ENCODE measurements around the gene CHRNG.
"Not testable (repeated sequence)": the region's sequence is repeated elsewhere in the genome, so short reads cannot be mapped to it uniquely, and the experiment has no call there.

The CHRNG gene

DNA sequence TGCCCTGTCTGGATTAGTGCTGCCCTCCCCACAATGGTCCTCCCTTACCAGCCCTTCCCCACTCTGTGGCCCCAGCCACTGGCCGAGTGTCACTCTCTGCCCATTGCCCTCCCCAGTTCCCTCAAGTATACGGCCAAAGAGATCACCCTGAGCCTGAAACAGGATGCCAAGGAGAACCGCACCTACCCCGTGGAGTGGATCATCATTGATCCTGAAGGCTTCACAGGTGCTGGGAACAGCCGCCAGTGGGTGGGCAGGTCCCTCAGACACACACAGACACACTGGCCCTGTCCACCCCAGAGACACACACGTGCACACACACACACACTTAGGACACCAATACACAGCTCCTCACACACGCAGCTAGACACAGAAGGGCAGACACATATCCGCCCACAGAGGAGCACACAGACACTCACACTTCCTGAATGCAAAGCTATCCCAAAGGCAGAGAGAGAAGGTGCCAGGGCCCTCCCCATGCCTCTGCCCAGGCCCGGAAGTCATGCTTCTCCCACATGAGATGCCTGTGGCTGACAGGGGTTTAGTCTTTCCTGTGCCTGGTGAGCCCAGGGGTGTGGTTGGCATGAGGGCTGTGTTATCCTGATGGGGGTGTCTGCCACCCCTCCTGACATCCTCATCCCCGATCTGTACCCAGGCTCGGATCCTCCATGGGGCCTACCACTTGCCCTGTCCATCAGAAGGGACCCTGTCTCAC, 10.6 kb upstream of the CHRNG start:
- DNase-seq = peak; percentile 28

DNA sequence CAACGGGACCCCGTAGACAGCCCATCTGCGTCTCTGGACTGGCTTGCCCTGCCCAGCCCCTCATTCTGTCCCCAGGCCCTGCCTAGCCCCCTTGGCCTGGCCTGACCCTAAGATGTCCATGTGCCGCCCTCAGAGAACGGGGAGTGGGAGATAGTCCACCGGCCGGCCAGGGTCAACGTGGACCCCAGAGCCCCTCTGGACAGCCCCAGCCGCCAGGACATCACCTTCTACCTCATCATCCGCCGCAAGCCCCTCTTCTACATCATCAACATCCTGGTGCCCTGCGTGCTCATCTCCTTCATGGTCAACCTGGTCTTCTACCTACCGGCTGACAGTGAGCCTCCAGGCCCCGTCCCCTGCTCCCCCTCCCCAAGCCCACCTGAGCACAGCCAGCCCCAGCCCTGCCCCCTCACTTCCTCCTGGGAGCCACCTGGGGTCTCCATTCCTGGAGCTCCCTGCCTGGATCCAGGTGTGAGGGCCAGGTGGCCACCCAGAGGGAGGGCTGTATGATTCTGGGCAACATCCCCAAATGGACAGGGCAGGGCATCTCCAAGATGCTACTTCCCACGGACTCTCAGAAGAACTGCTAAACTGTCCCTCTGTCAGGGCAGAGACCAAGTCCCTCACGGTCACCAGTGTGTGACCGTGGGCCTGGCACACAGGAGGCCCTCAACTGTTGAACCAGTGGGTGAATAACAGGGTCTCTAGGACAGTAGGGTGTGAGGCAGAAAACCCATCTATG, 9.5 kb upstream of the CHRNG start:
- no peak for DNase-seq

DNA sequence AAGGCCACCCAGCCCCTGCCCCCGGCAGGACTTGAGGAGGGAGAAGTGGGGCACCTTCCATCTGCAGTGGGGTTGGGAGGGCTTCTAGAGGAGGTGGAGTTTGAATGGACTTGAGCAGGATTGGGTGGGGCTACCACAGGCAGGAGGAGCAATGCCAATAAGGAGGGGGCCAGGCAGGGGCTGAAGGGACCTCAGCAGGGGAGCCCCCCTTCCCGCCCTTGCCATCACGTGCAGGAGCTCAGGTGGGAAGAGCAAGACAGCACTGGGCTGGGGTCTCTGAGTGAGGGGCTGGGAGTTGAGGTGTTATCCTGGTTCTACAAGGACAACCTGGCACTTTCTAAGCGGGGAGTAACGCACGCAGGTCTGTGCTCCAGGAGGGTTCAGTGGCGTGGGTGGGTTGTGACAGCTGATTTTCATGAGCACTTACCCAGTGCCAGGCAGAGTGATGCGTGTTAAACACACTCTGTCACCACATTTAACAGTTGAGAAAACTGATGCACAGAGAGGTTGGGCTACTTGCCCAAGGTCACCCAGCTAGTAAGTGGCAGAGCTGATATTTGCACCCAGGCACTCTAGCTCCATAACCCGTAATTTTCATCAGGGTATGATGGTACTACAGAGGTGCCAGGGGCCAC, 8.7 kb upstream of the CHRNG start:
- no peak for DNase-seq

DNA sequence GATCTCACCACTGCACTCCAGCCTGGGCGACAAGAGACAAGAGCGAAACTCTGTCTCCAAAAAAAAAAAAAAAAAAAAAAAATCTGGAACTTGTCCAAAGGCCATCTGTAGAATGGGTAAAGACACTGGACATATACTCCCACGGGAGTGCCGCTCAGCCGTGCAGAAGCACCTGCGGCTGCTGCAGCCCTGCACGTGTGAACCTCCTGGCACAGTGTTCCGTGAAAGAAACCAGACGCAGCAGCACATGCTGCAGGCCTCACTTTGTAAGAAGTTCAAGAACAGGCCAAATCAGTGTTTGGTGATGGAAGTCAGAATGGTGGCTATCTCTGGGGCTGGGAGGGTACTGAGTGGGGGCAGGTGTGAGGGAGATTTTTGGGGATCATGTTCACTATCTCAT, 7.1 kb upstream of the CHRNG start:
- DNase-seq = no peak

DNA sequence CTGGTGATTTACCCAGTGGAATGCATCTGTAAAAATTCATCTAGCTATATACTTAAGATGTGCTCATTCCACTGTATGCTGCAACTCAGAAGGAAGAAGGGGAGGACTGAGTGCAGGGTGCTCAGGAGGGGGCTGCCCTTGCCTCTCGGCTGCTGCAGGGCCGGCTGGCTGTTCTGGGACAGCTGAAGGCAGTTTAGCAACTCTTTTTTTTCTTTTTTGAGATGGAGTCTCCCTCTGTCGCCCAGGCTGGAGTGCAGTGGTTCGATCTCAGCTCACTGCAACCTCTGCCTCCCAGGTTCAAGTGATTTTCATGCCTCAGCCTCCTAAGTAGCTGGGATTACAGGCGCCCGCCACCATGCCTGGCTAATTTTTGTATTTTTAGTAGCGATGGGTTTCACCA, 6.7 kb upstream of the CHRNG start:
- DNase-seq = not testable (repeated sequence)

DNA sequence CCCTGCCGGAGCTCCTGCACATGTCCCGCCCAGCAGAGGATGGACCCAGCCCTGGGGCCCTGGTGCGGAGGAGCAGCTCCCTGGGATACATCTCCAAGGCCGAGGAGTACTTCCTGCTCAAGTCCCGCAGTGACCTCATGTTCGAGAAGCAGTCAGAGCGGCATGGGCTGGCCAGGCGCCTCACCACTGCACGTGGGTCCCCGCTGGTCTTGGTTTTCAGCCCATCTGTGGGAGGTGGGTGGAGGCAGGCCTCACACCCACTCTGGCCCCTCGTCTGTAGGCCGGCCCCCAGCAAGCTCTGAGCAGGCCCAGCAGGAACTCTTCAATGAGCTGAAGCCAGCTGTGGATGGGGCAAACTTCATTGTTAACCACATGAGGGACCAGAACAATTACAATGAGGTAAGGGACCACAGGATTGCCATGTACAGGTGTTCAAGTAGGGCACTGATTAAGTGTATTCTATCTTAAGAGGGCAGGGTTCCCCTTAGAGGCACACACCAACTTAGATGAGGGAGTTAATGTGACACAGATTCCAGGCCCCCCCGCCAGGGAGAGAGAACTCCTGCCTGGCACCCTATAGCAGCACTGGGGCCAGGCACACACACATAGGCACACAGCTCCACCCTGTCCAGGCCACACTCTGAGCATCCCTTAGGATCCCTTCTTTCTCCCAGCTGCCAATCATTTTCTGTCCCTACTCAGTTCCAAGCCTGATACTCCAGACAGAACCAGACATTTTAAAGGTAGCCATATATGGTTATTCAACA, 5.4 kb upstream of the CHRNG start:
- DNase-seq = no peak

DNA sequence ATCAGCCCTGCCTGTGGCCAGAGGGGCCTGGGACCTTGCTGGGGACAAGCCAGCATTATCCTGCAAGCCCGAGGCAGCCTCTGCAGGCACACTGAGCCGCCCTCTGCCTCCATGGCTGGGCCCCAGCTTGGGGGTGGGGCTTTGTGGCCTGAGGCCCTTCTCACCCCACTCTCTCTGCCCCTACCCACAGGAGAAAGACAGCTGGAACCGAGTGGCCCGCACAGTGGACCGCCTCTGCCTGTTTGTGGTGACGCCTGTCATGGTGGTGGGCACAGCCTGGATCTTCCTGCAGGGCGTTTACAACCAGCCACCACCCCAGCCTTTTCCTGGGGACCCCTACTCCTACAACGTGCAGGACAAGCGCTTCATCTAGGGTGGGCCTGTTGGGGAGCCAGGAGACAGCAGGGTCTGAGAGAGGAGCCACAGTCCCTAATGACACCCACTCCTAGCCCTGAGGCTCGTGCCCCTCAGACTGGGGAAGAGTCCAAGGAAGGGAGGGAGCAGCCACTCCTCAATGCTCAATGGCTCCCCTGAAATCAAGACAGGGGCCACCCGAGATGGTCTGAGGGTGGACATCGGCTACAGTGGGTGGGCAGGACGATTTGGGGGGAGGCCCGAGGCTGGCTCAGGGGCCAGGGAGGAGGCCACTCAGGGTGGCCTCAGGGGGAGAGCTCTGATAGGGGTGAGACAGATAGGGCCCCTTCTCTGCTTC, 4.4 kb upstream of the CHRNG start:
- DNase-seq = no peak

DNA sequence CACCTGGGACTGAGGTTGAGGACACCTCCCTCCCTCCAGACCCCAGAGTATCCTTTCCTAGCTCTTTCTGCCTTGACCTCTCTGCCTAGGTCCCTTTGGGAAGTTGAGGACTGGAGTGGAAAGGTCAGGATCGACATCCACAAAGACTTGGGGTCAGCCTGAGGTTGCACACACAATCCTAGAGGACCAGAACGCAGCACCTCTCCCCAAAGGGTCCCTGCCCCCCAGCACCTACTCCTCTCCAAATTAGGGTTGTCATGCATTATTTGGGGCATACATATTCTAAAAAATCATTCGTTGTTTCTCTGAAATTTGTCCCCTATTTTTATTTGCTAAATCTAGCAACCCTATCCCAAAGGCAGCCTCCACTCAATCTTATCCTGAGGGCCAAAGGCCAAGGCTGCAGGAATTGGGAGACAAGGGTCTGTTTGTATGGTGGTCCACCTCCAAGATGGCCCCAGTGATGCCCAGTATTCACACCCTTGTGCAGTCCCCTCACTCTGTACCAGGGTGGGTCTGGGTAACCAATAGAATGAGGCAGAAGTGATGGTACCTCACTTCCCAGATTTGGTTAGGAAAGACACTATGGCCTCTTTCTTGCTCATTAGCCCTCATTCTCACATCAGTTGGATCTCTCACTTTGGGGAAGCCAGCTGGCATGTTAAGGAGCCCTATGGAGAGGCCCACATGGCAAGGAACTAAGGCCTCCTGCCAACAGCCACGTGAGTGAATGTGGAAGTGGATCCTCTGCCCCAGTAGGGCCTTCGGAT, 3.5 kb upstream of the CHRNG start:
- DNase-seq = no peak

DNA sequence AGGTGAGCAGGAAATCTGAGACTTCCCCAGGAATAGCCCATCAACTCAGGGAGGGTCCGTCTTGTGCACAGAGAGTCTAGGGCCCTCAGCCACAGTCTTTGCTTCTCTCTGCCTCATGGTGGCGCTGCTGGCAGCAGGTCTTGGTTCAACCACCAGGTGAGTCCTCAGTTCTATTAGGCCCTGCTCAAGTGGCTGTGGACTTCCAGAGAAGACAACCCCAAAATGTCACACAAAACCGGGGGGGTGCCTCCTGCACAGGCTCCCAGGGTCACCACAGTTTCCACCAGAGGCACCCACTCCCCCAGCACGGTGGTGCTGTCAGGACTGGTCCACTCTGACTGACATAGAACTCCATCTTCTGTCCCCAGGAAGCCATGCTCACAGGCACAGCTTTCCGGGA, 2.4 kb upstream of the CHRNG start:
- no peak for DNase-seq

DNA sequence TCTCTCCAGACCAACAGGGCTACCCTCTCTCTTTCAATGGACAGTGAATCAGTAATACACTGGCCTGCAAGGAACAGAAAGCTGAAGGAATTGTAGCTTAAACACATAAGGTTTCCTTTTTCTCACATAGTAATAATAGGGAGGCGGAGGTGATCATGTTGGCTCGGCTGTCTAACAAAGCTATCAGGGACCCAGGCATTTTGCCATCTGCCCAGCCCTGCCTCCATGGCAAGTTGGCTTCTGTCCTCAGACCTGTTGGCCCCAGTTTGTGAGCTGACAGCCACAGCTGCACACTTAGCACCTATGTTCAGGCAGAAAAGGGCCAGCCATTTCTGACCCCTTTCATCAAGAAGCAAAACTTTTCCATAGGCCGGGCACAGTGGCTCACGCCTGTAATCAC, 2.0 kb upstream of the CHRNG start:
- DNase-seq = no peak

DNA sequence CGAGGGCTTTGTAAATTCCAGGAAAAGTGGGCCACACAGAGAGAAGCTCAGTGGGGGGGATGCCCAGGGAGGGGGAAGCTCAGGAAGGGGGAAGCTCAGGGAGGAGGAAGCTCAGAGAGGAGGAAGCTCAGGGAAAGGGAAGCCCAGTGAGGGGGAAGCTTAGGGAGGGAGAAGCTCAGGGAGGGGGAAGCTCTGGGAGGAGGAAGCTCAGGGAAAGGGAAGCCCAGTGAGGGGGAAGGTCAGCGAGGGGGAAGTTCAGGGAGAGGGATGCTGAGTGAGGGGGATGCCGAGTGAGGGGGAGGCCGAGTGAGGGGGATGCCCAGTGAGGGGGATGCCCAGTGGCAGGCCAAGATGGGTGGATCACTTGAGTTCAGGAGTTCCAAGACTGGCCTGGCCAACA, 821 bp upstream of the CHRNG start:
- no peak for DNase-seq

DNA sequence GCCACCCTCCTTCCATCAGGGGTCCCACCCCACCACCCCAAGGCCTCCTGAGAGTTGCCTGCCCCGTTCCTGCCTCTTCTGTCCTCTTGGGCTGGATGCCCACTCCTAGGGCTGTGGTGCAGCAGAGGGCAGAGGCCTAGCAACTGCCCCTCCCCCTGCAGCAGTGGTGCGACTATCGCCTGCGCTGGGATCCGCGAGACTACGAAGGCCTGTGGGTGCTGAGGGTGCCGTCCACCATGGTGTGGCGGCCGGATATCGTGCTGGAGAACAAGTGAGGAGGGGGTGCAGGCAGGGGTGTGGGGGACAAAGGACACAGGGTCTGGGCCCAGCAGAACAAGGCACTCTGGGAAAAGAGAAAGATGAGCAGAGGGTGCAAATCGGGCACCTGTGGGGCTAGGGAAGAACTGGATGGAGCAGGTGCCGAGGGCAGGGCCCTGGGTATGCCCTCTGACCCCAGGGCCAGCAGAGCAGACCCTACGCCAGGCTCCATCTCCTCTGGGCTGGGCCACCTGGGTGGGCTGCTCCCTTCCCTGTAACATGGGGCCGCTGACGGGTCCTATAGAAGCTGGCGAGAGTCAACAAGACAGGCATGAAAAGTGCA, 1.0 kb downstream of the CHRNG start:
- no peak for DNase-seq

DNA sequence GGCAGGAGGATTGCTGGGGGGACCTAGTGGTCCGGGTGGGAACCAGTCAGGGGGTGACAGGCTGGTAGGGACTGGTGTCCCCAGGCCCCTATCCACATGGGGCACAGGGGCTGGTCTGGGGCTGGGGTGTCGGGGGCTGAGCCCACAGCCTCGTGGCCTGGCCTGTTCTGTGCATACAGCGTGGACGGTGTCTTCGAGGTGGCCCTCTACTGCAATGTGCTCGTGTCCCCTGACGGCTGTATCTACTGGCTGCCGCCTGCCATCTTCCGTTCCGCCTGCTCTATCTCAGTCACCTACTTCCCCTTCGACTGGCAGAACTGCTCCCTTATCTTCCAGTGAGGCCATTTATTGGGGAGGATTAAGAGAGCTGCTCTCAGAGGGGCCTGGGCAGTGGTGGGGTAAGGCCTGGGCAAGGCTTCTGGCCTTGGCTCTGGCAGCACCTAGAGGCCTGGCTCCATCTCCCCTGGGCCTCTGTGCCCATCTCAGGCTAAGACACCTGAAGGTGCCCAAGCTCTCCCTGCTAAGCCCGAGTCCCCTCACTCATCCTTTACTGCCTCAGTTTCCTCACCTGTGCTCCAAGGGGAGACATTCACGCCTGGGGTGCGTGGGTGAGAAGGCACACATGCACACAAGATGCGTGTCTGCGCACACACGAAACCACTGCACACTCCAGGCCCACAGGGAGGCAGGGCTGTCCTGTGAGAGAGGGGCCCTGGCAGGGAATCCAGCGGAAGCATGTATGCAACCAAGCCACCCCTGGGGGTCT, 1.9 kb downstream of the CHRNG start:
- DNase-seq = no peak

DNA sequence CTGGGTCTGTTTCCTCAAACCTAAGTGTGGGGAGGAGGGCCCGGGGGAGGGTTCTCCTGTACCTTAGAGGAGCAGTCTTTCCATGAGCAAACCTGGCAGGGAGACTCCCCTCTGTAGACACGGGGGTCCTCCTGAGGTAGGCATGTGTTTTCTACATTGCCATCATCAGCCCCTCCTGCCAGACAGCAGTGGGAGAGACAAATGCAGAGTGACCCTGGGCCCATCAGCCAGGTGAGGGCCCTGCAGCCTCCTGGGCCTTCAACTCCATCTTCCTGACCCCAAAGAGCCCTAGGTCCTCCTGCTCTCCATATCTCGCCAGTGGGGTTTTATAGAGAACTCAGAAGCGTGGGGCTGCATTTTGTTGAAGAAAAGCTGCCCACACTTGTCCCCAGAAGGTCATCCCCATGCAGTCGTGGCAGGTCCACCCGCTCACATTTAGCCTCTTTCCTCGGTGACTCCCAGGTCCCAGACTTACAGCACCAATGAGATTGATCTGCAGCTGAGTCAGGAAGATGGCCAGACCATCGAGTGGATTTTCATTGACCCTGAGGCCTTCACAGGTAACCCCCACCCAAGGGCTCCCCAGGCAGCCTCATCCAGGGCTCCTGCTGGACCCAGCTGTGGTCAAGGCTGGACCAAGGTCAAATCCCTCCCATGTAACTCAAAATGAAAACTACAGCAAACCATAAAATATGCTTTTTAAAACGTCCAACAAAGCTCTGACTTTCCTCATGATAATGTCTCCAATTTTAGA, 2.6 kb downstream of the CHRNG start:
- no peak for DNase-seq

DNA sequence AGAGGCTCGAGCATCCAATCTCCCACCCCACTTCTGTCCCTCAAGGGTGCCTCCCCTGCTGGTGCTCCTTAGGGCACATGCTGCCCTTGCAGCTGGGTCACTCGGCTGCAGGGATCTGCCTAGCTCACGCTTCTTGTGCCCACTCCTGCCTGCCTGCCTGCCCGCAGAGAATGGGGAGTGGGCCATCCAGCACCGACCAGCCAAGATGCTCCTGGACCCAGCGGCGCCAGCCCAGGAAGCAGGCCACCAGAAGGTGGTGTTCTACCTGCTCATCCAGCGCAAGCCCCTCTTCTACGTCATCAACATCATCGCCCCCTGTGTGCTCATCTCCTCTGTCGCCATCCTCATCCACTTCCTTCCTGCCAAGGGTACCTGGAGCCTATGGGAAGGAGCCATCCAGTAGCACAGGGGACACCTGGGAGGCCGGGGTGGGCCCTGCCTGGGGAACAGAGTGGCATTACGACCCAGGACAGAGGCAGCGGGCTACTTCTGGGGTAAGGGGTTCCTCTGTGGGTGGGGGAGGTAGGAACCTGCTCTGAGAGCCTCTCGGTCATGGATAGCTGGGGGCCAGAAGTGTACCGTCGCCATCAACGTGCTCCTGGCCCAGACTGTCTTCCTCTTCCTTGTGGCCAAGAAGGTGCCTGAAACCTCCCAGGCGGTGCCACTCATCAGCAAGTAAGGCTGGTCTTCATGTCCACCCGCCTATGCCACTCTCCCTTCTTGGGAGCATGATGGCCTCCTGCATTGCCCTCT, 3.4 kb downstream of the CHRNG start:
- DNase-seq = no peak

DNA sequence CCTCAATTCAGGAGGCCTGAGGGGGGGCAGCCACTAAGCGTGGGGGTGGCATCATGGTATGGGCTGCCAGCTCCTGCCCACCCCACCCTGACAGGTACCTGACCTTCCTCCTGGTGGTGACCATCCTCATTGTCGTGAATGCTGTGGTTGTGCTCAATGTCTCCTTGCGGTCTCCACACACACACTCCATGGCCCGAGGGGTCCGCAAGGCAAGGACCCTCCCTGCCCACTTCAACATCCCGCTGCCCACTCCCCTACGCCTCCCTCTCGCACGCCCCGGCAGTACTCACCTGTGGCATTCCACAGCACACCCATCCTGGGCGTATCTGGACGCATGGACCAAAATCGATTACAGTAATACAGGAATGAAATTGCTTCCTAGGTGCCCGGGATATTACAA, 4.0 kb downstream of the CHRNG start:
- no peak for DNase-seq

DNA sequence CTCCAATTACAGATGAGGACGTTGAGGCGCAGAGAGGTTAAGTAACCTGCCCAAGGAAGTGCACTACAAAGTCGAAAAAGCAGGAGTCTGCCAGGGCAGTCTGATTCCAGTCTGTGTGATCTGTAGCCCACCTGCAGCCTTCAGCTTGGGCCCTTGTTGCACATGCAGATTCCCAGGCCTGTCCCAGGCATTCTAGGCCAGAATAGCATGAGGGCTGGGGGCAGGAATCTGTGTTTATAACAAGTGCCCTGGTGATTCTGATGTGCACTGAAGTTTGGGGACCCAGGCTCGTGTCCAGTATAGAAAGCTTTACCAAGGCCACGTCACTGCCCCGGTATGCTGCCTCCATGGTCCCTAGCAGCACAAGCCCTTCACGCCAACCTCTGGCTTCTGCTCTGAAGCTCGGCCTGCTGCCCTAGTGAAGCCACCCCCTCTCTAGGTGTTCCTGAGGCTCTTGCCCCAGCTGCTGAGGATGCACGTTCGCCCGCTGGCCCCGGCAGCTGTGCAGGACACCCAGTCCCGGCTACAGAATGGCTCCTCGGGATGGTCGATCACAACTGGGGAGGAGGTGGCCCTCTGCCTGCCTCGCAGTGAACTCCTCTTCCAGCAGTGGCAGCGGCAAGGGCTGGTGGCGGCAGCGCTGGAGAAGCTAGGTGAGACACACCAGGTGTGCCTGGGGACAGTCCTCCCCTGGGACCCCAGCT, 4.6 kb downstream of the CHRNG start:
- no peak for DNase-seq

DNA sequence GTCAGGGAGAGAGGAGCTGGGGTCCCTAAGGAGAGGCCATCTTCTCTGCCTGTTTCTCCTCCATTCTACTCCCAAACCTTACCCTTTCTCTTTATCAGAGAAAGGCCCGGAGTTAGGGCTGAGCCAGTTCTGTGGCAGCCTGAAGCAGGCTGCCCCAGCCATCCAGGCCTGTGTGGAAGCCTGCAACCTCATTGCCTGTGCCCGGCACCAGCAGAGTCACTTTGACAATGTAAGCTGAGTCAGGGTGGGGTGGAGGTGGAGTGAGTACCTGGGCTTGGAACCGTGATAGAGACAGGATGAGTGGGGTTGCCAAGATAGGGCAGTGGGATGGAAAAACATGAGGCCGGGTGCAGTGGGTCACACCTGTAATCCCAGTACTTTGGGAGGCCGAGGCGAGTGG, 5.2 kb downstream of the CHRNG start:
- DNase-seq = no peak

Measured in NCI-H226 (cell line).